ENCODE data around the gene RAB14.
A peak's percentile ranks its signal among the peaks of the same experiment; 100 is the strongest.
"Not testable (repeated sequence)": the region's sequence is repeated elsewhere in the genome, so short reads cannot be mapped to it uniquely, and the experiment has no call there.

Gene RAB14

DNA sequence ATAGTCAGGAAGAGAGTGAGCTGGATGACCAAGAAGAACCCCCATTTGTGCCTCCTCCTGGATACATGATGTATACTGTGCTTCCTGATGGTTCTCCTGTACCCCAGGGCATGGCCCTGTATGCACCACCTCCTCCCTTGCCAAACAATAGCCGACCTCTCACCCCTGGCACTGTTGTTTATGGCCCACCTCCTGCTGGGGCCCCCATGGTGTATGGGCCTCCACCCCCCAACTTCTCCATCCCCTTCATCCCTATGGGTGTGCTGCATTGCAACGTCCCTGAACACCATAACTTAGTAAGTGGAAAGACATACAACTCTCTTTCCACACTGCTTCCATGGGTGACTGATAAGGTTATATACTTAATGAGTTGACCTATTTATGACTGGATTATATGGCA lies 51.5 kb downstream of the RAB14 start:
- DNase-seq: no peak

- DNase-seq: no peak
Measured at GRCh38 chr9:121144482-121144881, 57.2 kb downstream of the RAB14 start.

GRCh38 chr9:121143771-121144170 lies 57.9 kb downstream of the RAB14 start:
- no peak for DNase-seq

GRCh38 chr9:121141706-121142105 lies 60.0 kb downstream of the RAB14 start:
- DNase-seq: no peak

DNA sequence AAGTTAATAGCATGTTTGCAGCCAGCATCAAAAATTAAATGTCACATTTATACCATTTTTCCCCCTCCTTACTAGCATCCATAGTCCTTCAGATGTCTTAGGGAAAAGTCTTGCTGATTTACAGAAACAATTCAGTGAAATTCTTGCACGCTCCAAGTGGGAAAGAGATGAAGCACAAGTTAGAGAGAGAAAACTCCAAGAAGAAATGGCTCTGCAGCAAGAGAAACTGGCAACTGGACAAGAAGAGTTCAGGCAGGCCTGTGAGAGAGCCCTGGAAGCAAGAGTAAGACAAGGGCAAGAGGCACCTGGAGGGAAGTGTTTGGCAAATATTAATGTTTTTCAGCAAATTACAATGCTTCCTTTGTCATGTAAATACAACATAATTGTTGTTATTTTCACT lies 60.4 kb downstream of the RAB14 start:
- DNase-seq: no peak

DNA sequence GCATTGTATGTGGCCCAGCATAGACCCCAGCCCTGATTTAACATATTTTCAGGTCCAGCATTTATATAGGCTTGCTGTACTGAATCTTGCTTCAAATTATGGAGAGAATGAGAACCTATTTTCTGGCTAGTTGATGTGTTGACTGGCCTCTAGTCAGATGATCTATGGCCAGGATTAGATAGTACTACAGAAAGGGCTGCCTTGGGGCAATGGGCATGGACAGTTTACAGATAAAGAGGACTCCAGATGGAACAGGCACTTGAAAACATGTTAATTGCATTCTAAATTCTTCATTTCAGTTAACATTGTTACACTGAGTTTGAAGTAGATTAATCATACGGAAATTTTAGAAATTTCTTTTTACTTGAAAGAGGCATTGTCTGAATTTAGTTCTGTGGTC lies 61.5 kb downstream of the RAB14 start:
- DNase-seq: no peak

- peak; percentile 58 for DNase-seq
Measured at GRCh38 chr9:121138973-121139372, 62.7 kb downstream of the RAB14 start.

DNA sequence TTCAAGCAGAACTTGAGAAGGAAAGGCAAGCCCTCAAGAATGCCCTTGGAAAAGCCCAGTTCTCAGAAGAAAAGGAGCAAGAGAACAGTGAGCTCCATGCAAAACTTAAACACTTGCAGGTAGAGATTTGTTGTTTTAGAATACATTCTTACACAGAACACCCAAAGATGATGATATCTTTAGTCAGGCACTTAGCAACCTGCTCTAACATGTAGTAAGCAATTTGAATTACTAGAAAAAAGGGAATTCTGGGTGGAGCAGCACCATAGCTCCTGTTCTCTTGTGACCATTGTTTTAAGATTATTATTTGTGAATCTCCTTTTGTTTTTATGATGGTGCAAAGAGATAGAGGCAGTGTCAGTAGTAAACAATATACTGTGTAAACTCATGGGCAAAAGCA lies 63.1 kb downstream of the RAB14 start:
- DNase-seq: no peak

DNA sequence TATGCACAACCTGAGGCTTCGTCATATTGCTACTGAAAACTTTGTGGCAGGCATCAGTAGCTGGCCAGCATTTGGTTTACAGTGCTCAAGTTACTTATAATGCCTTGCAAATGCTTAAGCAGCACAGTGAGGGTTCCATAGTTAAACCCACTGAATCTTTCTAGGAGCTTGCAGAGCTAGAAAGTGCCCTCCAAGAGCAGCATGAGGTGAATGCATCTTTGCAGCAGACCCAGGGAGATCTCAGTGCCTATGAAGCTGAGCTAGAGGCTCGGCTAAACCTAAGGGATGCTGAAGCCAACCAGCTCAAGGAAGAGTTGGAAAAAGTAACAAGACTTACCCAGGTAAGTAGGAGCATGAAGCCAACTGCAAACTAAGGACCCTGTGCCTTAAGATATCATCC lies 66.0 kb downstream of the RAB14 start:
- DNase-seq: no peak

DNA sequence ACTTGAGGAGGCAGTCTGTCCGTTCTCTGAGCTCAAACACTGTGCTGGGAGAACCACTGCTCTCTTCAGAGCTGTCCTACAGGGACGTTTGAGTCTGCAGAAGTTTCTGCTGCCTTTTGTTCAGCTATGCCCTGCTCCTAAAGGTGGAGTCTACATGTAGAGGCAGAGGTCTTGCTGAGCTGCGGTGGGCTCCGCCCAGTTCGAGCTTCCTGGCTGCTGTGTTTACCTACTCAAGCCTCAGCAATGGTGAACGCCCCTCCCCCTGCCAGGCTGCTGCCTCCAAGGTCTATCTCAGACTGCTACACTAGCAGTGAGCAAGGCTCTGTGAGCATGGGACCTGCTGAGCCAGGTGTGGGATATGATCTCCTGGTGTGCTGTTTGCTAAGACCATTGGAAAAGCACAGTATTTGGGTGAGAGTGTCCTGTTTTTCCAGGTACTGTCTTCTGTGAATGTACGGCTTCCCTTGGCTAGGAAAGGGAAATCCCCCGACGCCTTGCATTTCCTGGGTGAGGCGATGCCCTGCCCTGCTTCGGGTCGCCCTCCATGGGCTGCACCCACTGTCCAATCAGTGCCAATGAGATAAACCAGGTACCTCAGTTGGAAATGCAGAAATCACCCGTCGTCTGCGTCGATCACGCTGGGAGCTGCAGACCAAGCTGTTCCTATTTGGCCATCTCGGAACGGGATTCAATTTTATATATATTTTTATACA lies 68.4 kb downstream of the RAB14 start:
- DNase-seq: peak; percentile 36

- not testable (repeated sequence) for DNase-seq
Measured at GRCh38 chr9:121129384-121129783, 72.3 kb downstream of the RAB14 start.
